A549 (cell line): ENCODE results near the gene C2orf68. TPM values are rescaled to one million over a fixed set of nuclear protein-coding genes. Genes with fewer than 3 reads are reported as not detected.

Experiments used
- ATAC-seq, 2 experiments: fragments of 200-7000 bp in 1 of 2; fragments of >200 bp in 1 of 2; cut with Nextera tagmentation in 1 of 2; cut with Tn5 transposase in 1 of 2; 3 replicates each; pipeline versions ENCODE4 v1.8.0 to v1.9.1; 2018 to 2020; ENCODE audit warnings: mild to moderate bottlenecking in 1 of 2, moderate library complexity in 1 of 2
- CTCF ChIA-PET: fragments of 300-600 bp; sonication (Branson Sonifier 250); formaldehyde crosslinking; extraction: SDS; loops from one replicate; lab custom pipeline; 2021; ENCODE audit warnings: antibody characterized with exemption, inconsistent platforms; lab: Yijun Ruan, JAX
- POLR2A ChIA-PET: fragments of 350-600 bp; formaldehyde crosslinking; extraction: SDS; loops from one replicate; lab custom pipeline; 2021; ENCODE audit warnings: antibody characterized with exemption, inconsistent platforms; lab: Yijun Ruan, JAX
- DNase-seq, 2 experiments: peaks; one replicate each; pipeline versions ENCODE4 v3.0.0 to v3.0.0-alpha.2; 2011 to 2016; ENCODE audit warnings: low read depth in 1 of 2, low spot score in 1 of 2
- FAIRE-seq: peaks from 2 replicates; lab custom pipeline; 2011; peaks lifted over from hg19 to GRCh38; lab: Jason Lieb, UNC
- H3K27ac ChIP-seq, 2 experiments: fragments of >200 bp; sonication (Bioruptor Twin); formaldehyde crosslinking; 3 replicates each; pipeline ENCODE4 v1.5.1; 2016 to 2017
- H3K4me1 ChIP-seq: fragments of >200 bp; sonication (Bioruptor Twin); formaldehyde crosslinking; 3 replicates; pipeline ENCODE4 v1.6.1; 2016
- H3K4me2 ChIP-seq: fragments of >200 bp; sonication (Bioruptor Twin); formaldehyde crosslinking; 3 replicates; pipeline ENCODE4 v1.6.1; 2016
- H3K4me3 ChIP-seq: fragments of >200 bp; sonication (Bioruptor Twin); formaldehyde crosslinking; 3 replicates; pipeline ENCODE4 v1.5.1; 2016
- H3K9me3 ChIP-seq: fragments of >200 bp; sonication (Bioruptor Twin); formaldehyde crosslinking; 3 replicates; pipeline ENCODE4 v1.6.1; 2016
- BCL3 ChIP-seq: fragments of >200 bp; sonication (Bioruptor Twin); formaldehyde crosslinking; IDR thresholded peaks from 3 replicates; pipeline ENCODE4 v1.6.1; 2016
- CBX8 ChIP-seq: fragments of 200-600 bp; sonication (generic); IDR thresholded peaks from 2 replicates; pipeline ENCODE4 v1.6.1; 2016
- CEBPB ChIP-seq, 2 experiments: fragments of >200 bp in 1 of 2; sonication (Bioruptor Twin) in 1 of 2; formaldehyde crosslinking in 1 of 2; IDR thresholded peaks; 2 replicates each; pipeline ENCODE4 v1.6.1; 2012 to 2016
- CHD2 ChIP-seq: fragments of 150-350 bp; IDR thresholded peaks from 2 replicates; pipeline ENCODE4 v1.6.1; 2014; ENCODE audit warnings: low read length; ENCODE audit not compliant: partially characterized antibody
- GATA3 ChIP-seq: IDR thresholded peaks from 2 replicates; pipeline ENCODE4 v1.6.1; 2012; ENCODE audit warnings: borderline replicate concordance
- HEYL ChIP-seq: fragments of 250-450 bp; sonication (Bioruptor Pico); IDR thresholded peaks from 2 replicates; pipeline ENCODE4 v1.8.0; 2021; ENCODE audit warnings: mild to moderate bottlenecking, moderate library complexity
- HOXA7 ChIP-seq: fragments of 250-450 bp; sonication (Bioruptor Pico); IDR thresholded peaks from 2 replicates; pipeline ENCODE4 v1.5.0; 2020; ENCODE audit warnings: mild to moderate bottlenecking, moderate library complexity
- HOXB13 ChIP-seq: fragments of 250-450 bp; sonication (Bioruptor Pico); IDR thresholded peaks from 2 replicates; pipeline ENCODE4 v1.5.0; 2020; ENCODE audit warnings: low read depth, mild to moderate bottlenecking, moderate library complexity
- JUNB ChIP-seq: fragments of >200 bp; sonication (Bioruptor Twin); formaldehyde crosslinking; IDR thresholded peaks from 2 replicates; pipeline ENCODE4 v1.6.1; 2016
- KDM1A ChIP-seq: fragments of 200-600 bp; sonication (generic); IDR thresholded peaks from 2 replicates; pipeline ENCODE4 v1.6.1; 2016; ENCODE audit warnings: low read depth, mild to moderate bottlenecking
- KDM5A ChIP-seq: fragments of 200-600 bp; sonication (generic); IDR thresholded peaks from 2 replicates; pipeline ENCODE4 v1.6.1; 2016; ENCODE audit warnings: antibody characterized with exemption, mild to moderate bottlenecking
- MAX ChIP-seq: IDR thresholded peaks from 2 replicates; pipeline ENCODE4 v1.6.1; 2012
- NFE2L2 ChIP-seq: fragments of 150-350 bp; conservative IDR thresholded peaks from 2 replicates; pipeline ENCODE4 v1.6.1; 2014; ENCODE audit warnings: low read length
- POLR2A ChIP-seq: IDR thresholded peaks from 2 replicates; pipeline ENCODE4 v1.6.1; 2012; ENCODE audit warnings: mild to moderate bottlenecking, low read length
- POLR2AphosphoS2 ChIP-seq: conservative IDR thresholded peaks from 2 replicates; pipeline ENCODE4 v1.6.1; 2012; ENCODE audit warnings: low read length, improper control_type of control experiment, inconsistent platforms
- RARB ChIP-seq: fragments of 250-450 bp; sonication (Bioruptor Pico); IDR thresholded peaks from 2 replicates; pipeline ENCODE4 v1.8.0; 2021; ENCODE audit warnings: mild to moderate bottlenecking, moderate library complexity
- RNF2 ChIP-seq: fragments of 200-600 bp; sonication (generic); IDR thresholded peaks from 2 replicates; pipeline ENCODE4 v1.6.1; 2016; ENCODE audit warnings: low read depth, mild to moderate bottlenecking, antibody characterized with exemption, moderate library complexity, borderline replicate concordance
- ZFP36 ChIP-seq: fragments of 450-650 bp; IDR thresholded peaks from 2 replicates; pipeline ENCODE4 v1.6.1; 2014; ENCODE audit warnings: borderline replicate concordance; ENCODE audit not compliant: partially characterized antibody
- WGBS: methylation state at CpG from one replicate; pipeline ENCODE4 v1.1.6; 2017; ENCODE audit errors: missing lambda C conversion rate; 5-methylcytosine and 5-hydroxymethylcytosine counted together
- polyA plus RNA-seq, 4 experiments: library from polyadenylated mRNA; depleted of rRNA in 3 of 4; stranded (reverse); fragments of >200 nt; fragmentation: RNase III in 1 of 4; extraction: RNeasy Plus Mini Kit Qiagen cat#74134 plus additional on column Dnase treatment in 1 of 4; gene quantifications; 2 replicates in 3 of 4; 3 replicates in 1 of 4; pipeline ENCODE4 v1.2.3, GENCODE V29; 2011 to 2017
- TF ChIP-seq, protein P1 (sequence below): fragments of 150-350 bp; IDR thresholded peaks from 2 replicates; pipeline ENCODE4 v1.6.1; 2014; ENCODE audit warnings: low read depth, mild to moderate bottlenecking, low read length
- TF ChIP-seq, protein P2 (sequence below): fragments of >200 bp; sonication (Bioruptor Twin); formaldehyde crosslinking; IDR thresholded peaks from 3 replicates; pipeline ENCODE4 v1.5.1; 2016
- TF ChIP-seq, protein P3 (sequence below): fragments of 450-650 bp; IDR thresholded peaks from 2 replicates; pipeline ENCODE4 v1.6.1; 2014; ENCODE audit warnings: antibody characterized with exemption
- TF ChIP-seq, protein P4 (sequence below): fragments of 200-600 bp; sonication (generic); IDR thresholded peaks from 2 replicates; pipeline ENCODE4 v1.6.1; 2016; ENCODE audit warnings: antibody characterized with exemption, mild to moderate bottlenecking, moderate library complexity

C2orf68 gene
- polyA plus RNA-seq, 2 of the 4 experiments (the other 2 are of a cell fraction): 25.9 to 48.3 TPM

GRCh38 chr2:85582492-85582891, 29.4 kb downstream of the C2orf68 start:
- ChIA-PET POLR2A (interaction anchor here (0.9 kb wide), 1 partner anchor 20 kb away, joined by 3 read pairs; no protein-coding TSS in a partner anchor), CTCF (interaction anchor here (1.3 kb wide), 1 partner anchor 232 kb away, joined by 3 read pairs; no protein-coding TSS in a partner anchor)
- ATAC-seq: no peak
- no peak for FAIRE-seq
- Histone ChIP-seq H3K4me3 (no peak overlapping the region), H3K4me2 (no peak overlapping the region)
- no peak for TF ChIP-seq CEBPB (IDR thresholded peaks at IDR 0.05)
- TF ChIP-seq BCL3: no peak
- TF ChIP-seq POLR2A: no peak
- TF ChIP-seq, protein P1, sequence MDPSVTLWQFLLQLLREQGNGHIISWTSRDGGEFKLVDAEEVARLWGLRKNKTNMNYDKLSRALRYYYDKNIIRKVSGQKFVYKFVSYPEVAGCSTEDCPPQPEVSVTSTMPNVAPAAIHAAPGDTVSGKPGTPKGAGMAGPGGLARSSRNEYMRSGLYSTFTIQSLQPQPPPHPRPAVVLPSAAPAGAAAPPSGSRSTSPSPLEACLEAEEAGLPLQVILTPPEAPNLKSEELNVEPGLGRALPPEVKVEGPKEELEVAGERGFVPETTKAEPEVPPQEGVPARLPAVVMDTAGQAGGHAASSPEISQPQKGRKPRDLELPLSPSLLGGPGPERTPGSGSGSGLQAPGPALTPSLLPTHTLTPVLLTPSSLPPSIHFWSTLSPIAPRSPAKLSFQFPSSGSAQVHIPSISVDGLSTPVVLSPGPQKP: no peak
- TF ChIP-seq RARB (CRISPR knock-in tag): no peak
- TF ChIP-seq RNF2: no peak
- no peak for TF ChIP-seq HEYL (CRISPR knock-in tag)
- TF ChIP-seq MAX: no peak
- no peak for TF ChIP-seq POLR2AphosphoS2
- TF ChIP-seq HOXB13 (CRISPR knock-in tag): no peak
- no peak for TF ChIP-seq JUNB
- TF ChIP-seq CBX8: no peak
- no peak for TF ChIP-seq ZFP36
- TF ChIP-seq KDM5A: no peak
- no peak for TF ChIP-seq CHD2
- TF ChIP-seq HOXA7 (CRISPR knock-in tag): no peak
- TF ChIP-seq, protein P2, sequence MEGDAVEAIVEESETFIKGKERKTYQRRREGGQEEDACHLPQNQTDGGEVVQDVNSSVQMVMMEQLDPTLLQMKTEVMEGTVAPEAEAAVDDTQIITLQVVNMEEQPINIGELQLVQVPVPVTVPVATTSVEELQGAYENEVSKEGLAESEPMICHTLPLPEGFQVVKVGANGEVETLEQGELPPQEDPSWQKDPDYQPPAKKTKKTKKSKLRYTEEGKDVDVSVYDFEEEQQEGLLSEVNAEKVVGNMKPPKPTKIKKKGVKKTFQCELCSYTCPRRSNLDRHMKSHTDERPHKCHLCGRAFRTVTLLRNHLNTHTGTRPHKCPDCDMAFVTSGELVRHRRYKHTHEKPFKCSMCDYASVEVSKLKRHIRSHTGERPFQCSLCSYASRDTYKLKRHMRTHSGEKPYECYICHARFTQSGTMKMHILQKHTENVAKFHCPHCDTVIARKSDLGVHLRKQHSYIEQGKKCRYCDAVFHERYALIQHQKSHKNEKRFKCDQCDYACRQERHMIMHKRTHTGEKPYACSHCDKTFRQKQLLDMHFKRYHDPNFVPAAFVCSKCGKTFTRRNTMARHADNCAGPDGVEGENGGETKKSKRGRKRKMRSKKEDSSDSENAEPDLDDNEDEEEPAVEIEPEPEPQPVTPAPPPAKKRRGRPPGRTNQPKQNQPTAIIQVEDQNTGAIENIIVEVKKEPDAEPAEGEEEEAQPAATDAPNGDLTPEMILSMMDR: no peak
- TF ChIP-seq, all 56 proteins: peak for 0
- Histone ChIP-seq H3K9me3 (no peaks in the 10 kb centered on the region), H3K27ac (no peak overlapping the region), H3K4me1 (peaks cover 20% of the 10 kb centered on the region)
- DNase-seq: no peak
- WGBS: 53% methylated on average over 1 of the region's 1 CpG

- CTCF ChIA-PET: interaction anchor here (0.7 to 1.5 kb wide), 3 partner anchors 14 to 160 kb away, joined by 3 to 4 read pairs (median 4); no protein-coding TSS in a partner anchor
- POLR2A ChIA-PET: interaction anchor here (0.9 kb wide), 1 partner anchor 15 kb away, joined by 3 read pairs; the partner anchor contains the start of gene RNF181
- no peak for DNase-seq
- no peak for ATAC-seq
- Histone ChIP-seq H3K27ac (no peak overlapping the region), H3K4me2 (no peak overlapping the region), H3K4me1 (peaks cover 15% of the 10 kb centered on the region), H3K4me3 (no peak overlapping the region), H3K9me3 (no peaks in the 10 kb centered on the region)
- WGBS: 76% methylated on average over 3 of the region's 3 CpGs
- no peak for FAIRE-seq
- TF ChIP-seq POLR2A: no peak
- TF ChIP-seq GATA3: no peak
- TF ChIP-seq NFE2L2: no peak
- TF ChIP-seq, protein P3, sequence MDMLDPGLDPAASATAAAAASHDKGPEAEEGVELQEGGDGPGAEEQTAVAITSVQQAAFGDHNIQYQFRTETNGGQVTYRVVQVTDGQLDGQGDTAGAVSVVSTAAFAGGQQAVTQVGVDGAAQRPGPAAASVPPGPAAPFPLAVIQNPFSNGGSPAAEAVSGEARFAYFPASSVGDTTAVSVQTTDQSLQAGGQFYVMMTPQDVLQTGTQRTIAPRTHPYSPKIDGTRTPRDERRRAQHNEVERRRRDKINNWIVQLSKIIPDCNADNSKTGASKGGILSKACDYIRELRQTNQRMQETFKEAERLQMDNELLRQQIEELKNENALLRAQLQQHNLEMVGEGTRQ: no peak
- no peak for TF ChIP-seq RNF2
- no peak for TF ChIP-seq CBX8
- TF ChIP-seq CEBPB (IDR thresholded peaks at IDR 0.05): no peak
- TF ChIP-seq KDM1A: no peak
- TF ChIP-seq HOXA7 (CRISPR knock-in tag): no peak
- TF ChIP-seq, protein P4, sequence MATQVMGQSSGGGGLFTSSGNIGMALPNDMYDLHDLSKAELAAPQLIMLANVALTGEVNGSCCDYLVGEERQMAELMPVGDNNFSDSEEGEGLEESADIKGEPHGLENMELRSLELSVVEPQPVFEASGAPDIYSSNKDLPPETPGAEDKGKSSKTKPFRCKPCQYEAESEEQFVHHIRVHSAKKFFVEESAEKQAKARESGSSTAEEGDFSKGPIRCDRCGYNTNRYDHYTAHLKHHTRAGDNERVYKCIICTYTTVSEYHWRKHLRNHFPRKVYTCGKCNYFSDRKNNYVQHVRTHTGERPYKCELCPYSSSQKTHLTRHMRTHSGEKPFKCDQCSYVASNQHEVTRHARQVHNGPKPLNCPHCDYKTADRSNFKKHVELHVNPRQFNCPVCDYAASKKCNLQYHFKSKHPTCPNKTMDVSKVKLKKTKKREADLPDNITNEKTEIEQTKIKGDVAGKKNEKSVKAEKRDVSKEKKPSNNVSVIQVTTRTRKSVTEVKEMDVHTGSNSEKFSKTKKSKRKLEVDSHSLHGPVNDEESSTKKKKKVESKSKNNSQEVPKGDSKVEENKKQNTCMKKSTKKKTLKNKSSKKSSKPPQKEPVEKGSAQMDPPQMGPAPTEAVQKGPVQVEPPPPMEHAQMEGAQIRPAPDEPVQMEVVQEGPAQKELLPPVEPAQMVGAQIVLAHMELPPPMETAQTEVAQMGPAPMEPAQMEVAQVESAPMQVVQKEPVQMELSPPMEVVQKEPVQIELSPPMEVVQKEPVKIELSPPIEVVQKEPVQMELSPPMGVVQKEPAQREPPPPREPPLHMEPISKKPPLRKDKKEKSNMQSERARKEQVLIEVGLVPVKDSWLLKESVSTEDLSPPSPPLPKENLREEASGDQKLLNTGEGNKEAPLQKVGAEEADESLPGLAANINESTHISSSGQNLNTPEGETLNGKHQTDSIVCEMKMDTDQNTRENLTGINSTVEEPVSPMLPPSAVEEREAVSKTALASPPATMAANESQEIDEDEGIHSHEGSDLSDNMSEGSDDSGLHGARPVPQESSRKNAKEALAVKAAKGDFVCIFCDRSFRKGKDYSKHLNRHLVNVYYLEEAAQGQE: no peak
Observed at GRCh38 chr2:85580206-85580605, 31.7 kb downstream of the C2orf68 start.
